ENCODE data around the gene NRDC.
"Not testable (repeated sequence)": the region's sequence is repeated elsewhere in the genome, so short reads cannot be mapped to it uniquely, and the experiment has no call there.

Gene NRDC

GRCh38 chr1:51908499-51908898 is 30.0 kb upstream of the NRDC start:
- Histone ChIP-seq H3K4me1 (peaks cover 18% of the 10 kb centered on the region), H3K4me3 (no peak overlapping the region), H3K27me3 (ENCODE audit: low read depth) (no peaks in the 10 kb centered on the region), H3K9me3 (no peaks in the 10 kb centered on the region), H3K36me3 (replicated peaks) (no peaks in the 10 kb centered on the region)
- DNase-seq (ENCODE audit: low spot score in 2 of 2), result no peak
- in situ Hi-C loops (cut with MboI; ENCODE audit: low sequenced_read_pairs), result no loop called here

DNA sequence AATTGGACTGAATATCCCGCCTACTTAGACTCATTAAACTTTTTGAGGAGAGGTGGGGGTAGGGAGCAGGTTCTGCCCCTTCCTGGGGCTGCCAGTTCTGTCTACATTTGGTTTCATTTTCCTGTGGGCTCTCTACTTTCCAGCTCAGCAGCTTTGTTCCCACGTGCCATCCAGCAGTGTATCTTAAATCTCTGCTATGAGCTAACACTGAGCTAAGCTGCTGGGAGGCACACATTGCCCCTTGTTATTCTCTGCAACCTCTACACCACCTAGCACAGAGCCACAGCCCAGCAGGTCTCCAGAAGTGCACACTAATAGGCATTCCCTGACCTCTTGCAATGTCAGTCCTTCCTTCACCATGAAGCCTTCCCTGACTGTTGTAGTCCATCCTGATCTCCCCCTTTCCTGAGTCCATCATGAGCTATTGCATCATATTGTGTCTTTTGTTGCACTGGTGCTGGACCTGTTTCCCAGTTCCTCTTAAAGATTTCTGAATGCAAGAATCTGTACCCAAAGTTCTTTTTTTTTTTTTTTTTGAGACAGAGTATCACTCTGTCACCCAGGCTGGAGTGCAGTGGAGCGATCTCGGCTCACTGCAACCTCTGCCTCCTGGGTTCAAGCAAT is 28.7 kb upstream of the NRDC start:
- Histone ChIP-seq H3K27me3 (ENCODE audit: low read depth) (no peaks in the 10 kb centered on the region), H3K4me3 (no peak overlapping the region), H3K36me3 (replicated peaks) (no peaks in the 10 kb centered on the region), H3K9me3 (no peaks in the 10 kb centered on the region), H3K4me1 (peaks cover 18% of the 10 kb centered on the region)
- no peak for DNase-seq (ENCODE audit: low spot score in 2 of 2)
- in situ Hi-C loops (cut with MboI; ENCODE audit: low sequenced_read_pairs), result no loop called here

DNA sequence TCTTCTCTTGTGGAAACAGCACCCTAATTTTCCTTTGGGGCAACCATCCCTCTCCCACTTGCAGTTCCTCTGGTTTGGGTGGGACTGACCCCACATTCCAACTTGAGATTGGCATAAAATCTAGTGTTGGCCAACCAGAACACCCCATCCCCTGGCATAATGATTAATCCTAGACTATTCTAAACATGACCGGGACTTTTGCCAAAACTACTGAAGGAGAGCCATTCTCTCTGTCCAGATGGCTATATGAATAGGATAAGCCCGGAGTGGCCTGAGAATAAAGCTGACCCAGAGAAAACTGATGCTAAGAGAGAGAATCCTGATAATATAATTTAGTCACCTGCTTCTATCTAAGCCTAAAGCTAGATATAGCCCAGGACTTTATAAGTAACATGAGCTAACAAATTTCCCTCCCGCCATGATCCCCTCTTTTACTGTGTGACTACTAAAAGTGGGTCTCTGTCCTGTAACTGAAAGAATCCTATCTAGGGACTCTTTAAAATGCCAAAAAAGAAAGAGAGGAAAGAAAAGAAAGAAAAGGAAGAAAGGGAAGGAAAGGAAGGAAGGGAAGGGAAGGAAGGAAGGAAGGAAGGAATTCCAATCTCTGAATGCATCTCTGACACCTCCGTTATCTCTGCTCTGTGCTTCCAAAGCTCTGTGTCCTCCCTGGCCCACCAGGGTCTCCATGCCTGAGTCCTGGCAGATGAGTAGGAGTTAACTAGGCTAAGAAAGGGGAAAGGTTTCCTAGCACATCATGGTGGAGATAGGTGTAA is 28.0 kb upstream of the NRDC start:
- Histone ChIP-seq H3K36me3 (replicated peaks) (no peaks in the 10 kb centered on the region), H3K9me3 (no peaks in the 10 kb centered on the region), H3K4me1 (peaks cover 18% of the 10 kb centered on the region), H3K27me3 (ENCODE audit: low read depth) (no peaks in the 10 kb centered on the region), H3K4me3 (no peak overlapping the region)
- DNase-seq (ENCODE audit: low spot score in 2 of 2), result no peak
- in situ Hi-C loops (cut with MboI; ENCODE audit: low sequenced_read_pairs), result no loop called here

DNA sequence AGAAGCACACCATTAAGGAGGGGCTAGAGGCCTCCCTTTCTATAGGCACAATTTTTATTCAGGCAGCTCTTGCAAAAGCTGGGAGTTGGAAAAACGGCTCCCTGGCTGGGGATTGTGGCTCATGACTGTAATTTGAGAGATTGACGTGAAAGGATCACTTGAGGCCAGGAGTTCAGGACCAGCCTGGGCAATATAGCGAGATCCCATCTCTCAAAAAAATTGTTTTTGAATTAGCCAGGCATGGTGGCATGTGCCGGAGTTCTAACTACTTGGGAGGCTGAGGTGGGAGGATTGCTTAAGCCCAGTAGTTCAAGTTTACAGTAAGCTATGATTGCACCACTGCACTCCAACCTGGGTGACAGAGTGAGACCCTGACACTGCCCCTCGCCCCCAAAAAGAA is 23.9 kb upstream of the NRDC start:
- H3K4me3 ChIP-seq, result no peak overlapping the region
- in situ Hi-C loops (cut with MboI; ENCODE audit: low sequenced_read_pairs), result loop anchor here (5.0 kb wide), 1 partner anchor 95 kb away; no protein-coding TSS in a partner anchor
- DNase-seq (ENCODE audit: low spot score in 2 of 2), result no peak
- H3K36me3 ChIP-seq (replicated peaks), result no peaks in the 10 kb centered on the region
- no peaks in the 10 kb centered on the region; the same call in 1 of the 2 replicates for H3K4me1 ChIP-seq
- no peaks in the 10 kb centered on the region; the same call in 1 of the 2 replicates for H3K27me3 ChIP-seq (ENCODE audit: low read depth)
- H3K9me3 ChIP-seq, result no peaks in the 10 kb centered on the region

DNA sequence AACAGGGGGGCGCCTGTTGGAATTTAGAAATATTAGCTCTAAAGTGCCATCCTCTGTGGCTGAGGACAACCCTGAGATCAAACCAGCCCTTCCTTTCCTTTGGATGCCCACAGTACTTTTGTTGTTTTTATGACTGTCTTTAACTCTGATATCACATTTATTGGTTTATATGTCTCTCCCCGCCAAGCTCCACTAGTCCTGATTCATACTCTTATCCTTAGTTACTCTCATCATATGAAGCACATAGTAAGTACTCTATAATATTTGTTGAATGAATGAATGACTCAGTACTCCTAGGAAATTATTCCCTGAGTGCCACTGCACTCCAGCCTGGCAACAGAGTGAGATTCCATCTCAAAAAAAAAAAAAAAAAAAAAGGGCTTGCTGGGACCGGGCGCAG is 22.6 kb upstream of the NRDC start:
- H3K36me3 ChIP-seq (replicated peaks), result no peaks in the 10 kb centered on the region
- no peak for DNase-seq (ENCODE audit: low spot score in 2 of 2)
- H3K4me3 ChIP-seq, result no peak overlapping the region
- no peaks in the 10 kb centered on the region for H3K9me3 ChIP-seq
- in situ Hi-C loops (cut with MboI; ENCODE audit: low sequenced_read_pairs), result loop anchor here (5.0 kb wide), 1 partner anchor 96 kb away; no protein-coding TSS in a partner anchor
- H3K27me3 ChIP-seq (ENCODE audit: low read depth), result peaks cover 3% of the 10 kb centered on the region; the same call in 1 of the 2 replicates
- no peaks in the 10 kb centered on the region; the same call in 1 of the 2 replicates for H3K4me1 ChIP-seq

GRCh38 chr1:51899022-51899421 is 20.5 kb upstream of the NRDC start:
- Histone ChIP-seq H3K4me1 (no peaks in the 10 kb centered on the region; the same call in 1 of the 2 replicates), H3K27me3 (ENCODE audit: low read depth) (peaks cover 7% of the 10 kb centered on the region), H3K9me3 (no peaks in the 10 kb centered on the region), H3K4me3 (no peak overlapping the region), H3K36me3 (replicated peaks) (no peaks in the 10 kb centered on the region)
- in situ Hi-C loops (cut with MboI; ENCODE audit: low sequenced_read_pairs), result loop anchor here (25.0 kb wide), 1 partner anchor 788 kb away; the partner anchor contains the start of gene COA7
- no peak for DNase-seq (ENCODE audit: low spot score in 2 of 2)

- Histone ChIP-seq H3K4me1 (no peaks in the 10 kb centered on the region; the same call in 1 of the 2 replicates), H3K27me3 (ENCODE audit: low read depth) (peaks cover 7% of the 10 kb centered on the region), H3K4me3 (no peak overlapping the region), H3K9me3 (no peaks in the 10 kb centered on the region), H3K36me3 (replicated peaks) (no peaks in the 10 kb centered on the region)
- no peak for DNase-seq (ENCODE audit: low spot score in 2 of 2)
- in situ Hi-C loops (cut with MboI; ENCODE audit: low sequenced_read_pairs), result loop anchor here (25.0 kb wide), 1 partner anchor 789 kb away; the partner anchor contains the start of gene COA7
Observed at GRCh38 chr1:51898090-51898734, 19.7 kb upstream of the NRDC start.

GRCh38 chr1:51897699-51898031 is 19.1 kb upstream of the NRDC start:
- Histone ChIP-seq H3K9me3 (no peaks in the 10 kb centered on the region), H3K27me3 (ENCODE audit: low read depth) (peaks cover 7% of the 10 kb centered on the region), H3K4me1 (no peaks in the 10 kb centered on the region; the same call in 1 of the 2 replicates), H3K36me3 (replicated peaks) (no peaks in the 10 kb centered on the region), H3K4me3 (no peak overlapping the region)
- in situ Hi-C loops (cut with MboI; ENCODE audit: low sequenced_read_pairs), result loop anchor here (25.0 kb wide), 1 partner anchor 790 kb away; the partner anchor contains the start of gene COA7
- no peak for DNase-seq (ENCODE audit: low spot score in 2 of 2)

GRCh38 chr1:51894748-51895147 is 16.2 kb upstream of the NRDC start:
- not testable (repeated sequence) for H3K36me3 ChIP-seq (replicated peaks); H3K4me3 ChIP-seq; H3K9me3 ChIP-seq; H3K4me1 ChIP-seq; DNase-seq (ENCODE audit: low spot score in 2 of 2)
- H3K27me3 ChIP-seq (ENCODE audit: low read depth), result peaks cover 10% of the 10 kb centered on the region
- in situ Hi-C loops (cut with MboI; ENCODE audit: low sequenced_read_pairs), result loop anchor here (25.0 kb wide), 1 partner anchor 793 kb away; the partner anchor contains the start of gene COA7

GRCh38 chr1:51878308-51878615 is 265 bp downstream of the NRDC start:
- peak overlapping the region; percentile 90 for H3K4me3 ChIP-seq
- no peaks in the 10 kb centered on the region for H3K9me3 ChIP-seq
- H3K36me3 ChIP-seq (replicated peaks), result no peaks in the 10 kb centered on the region
- 0 out of 2 replicates have a peak, but pooled peaks cover 7% of the 10 kb centered on the region for H3K27me3 ChIP-seq (ENCODE audit: low read depth)
- peaks cover 22% of the 10 kb centered on the region for H3K4me1 ChIP-seq
- DNase-seq (ENCODE audit: low spot score in 2 of 2), result no peak
- in situ Hi-C loops (cut with MboI; ENCODE audit: low sequenced_read_pairs), result loop anchor here (25.0 kb wide), 1 partner anchor 809 kb away; the partner anchor contains the start of gene COA7

DNA sequence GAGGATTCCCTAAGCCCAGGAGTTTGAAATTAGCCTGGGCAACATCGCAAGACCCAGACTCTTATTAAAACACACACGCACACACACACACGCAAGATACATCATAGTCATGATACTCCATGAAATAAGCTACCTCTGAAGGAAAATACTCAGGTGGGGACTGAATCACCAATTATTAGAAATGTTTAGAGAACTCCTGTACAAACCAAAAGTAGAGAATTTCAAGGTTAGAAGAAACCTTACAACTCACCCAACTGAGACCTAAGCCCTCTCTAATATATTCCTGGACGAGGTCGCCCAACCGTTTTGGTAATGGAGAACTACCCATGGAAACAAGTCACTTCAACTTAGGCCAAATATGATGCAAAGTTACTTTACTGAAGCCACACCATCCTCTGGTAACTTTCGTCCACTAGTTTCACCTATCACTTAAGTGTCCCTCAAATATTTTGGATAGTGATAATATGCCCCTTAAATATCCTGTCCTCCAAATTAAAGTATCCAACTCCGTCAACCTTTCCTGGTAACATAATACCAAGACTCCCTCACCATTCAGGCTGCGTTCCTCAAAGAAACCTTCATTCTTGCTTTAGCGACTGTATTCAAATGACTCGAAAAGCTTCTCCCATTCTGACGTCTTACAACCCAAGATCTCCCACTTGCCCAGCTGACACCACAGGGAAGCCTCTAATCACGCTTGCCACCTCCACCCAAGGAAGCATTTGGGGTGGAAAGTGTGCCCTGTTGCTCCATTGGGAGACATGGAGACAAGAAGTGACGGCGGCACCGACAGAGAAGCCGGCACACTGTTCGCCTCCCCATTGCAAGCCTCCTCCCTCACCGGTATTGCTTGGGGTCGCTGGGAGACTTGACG is 856 bp downstream of the NRDC start:
- no peak for DNase-seq (ENCODE audit: low spot score in 2 of 2)
- Histone ChIP-seq H3K36me3 (replicated peaks) (no peaks in the 10 kb centered on the region), H3K4me1 (peaks cover 22% of the 10 kb centered on the region), H3K27me3 (ENCODE audit: low read depth) (0 out of 2 replicates have a peak, but pooled peaks cover 2% of the 10 kb centered on the region), H3K9me3 (no peaks in the 10 kb centered on the region), H3K4me3 (peak overlapping the region; percentile 90)
- in situ Hi-C loops (cut with MboI; ENCODE audit: low sequenced_read_pairs), result loop anchor here (25.0 kb wide), 1 partner anchor 810 kb away; the partner anchor contains the start of gene COA7

- in situ Hi-C loops (cut with MboI; ENCODE audit: low sequenced_read_pairs), result loop anchor here (25.0 kb wide), 1 partner anchor 811 kb away; the partner anchor contains the start of gene COA7
- DNase-seq (ENCODE audit: low spot score in 2 of 2), result no peak
- Histone ChIP-seq H3K27me3 (ENCODE audit: low read depth) (no peaks in the 10 kb centered on the region), H3K36me3 (replicated peaks) (no peaks in the 10 kb centered on the region), H3K4me1 (peaks cover 22% of the 10 kb centered on the region), H3K4me3 (peak overlapping the region; percentile 90), H3K9me3 (no peaks in the 10 kb centered on the region)
Observed at GRCh38 chr1:51875836-51876235, 2.7 kb downstream of the NRDC start.

DNA sequence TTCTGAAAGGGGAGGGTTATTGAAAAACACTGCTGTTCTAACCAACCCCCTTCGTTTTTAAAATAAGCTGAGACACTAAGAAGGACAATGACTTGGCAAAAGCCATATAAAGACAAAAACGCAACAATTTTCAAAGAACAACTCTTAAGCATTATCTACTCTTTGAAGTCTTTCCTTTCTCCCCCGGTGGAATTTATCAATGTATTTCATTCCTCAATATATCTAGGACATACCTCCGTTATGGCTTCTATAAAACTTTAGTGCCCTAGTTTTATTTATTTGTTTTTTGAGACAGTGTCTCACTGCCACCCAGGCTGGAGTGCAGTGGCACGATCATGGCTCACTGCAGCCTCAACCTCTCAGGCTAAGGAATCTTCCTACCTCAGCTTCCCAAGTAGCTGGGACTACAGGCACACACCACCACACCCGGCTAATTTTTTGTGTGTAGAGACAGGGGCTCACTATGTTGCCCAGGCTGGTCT is 3.2 kb downstream of the NRDC start:
- no peaks in the 10 kb centered on the region for H3K27me3 ChIP-seq (ENCODE audit: low read depth)
- peaks cover 22% of the 10 kb centered on the region for H3K4me1 ChIP-seq
- peak overlapping the region; percentile 90 for H3K4me3 ChIP-seq
- no peaks in the 10 kb centered on the region for H3K9me3 ChIP-seq
- DNase-seq (ENCODE audit: low spot score in 2 of 2), result no peak
- in situ Hi-C loops (cut with MboI; ENCODE audit: low sequenced_read_pairs), result loop anchor here (25.0 kb wide), 1 partner anchor 812 kb away; the partner anchor contains the start of gene COA7
- H3K36me3 ChIP-seq (replicated peaks), result no peaks in the 10 kb centered on the region
